CD4-positive, alpha-beta T cell treated with Interleukin-6 at 100 ng/mL for 8 hours (primary cell): ENCODE results near the gene PREX1.
"Not testable (repeated sequence)": the region's sequence is repeated elsewhere in the genome, so short reads cannot be mapped to it uniquely, and the experiment has no call there.

Source experiments
- DNase-seq: peaks from one replicate; pipeline ENCODE4 v3.0.0-alpha.2; 2020; ENCODE audit warnings: mixed read lengths, low spot score

PREX1 gene

DNA sequence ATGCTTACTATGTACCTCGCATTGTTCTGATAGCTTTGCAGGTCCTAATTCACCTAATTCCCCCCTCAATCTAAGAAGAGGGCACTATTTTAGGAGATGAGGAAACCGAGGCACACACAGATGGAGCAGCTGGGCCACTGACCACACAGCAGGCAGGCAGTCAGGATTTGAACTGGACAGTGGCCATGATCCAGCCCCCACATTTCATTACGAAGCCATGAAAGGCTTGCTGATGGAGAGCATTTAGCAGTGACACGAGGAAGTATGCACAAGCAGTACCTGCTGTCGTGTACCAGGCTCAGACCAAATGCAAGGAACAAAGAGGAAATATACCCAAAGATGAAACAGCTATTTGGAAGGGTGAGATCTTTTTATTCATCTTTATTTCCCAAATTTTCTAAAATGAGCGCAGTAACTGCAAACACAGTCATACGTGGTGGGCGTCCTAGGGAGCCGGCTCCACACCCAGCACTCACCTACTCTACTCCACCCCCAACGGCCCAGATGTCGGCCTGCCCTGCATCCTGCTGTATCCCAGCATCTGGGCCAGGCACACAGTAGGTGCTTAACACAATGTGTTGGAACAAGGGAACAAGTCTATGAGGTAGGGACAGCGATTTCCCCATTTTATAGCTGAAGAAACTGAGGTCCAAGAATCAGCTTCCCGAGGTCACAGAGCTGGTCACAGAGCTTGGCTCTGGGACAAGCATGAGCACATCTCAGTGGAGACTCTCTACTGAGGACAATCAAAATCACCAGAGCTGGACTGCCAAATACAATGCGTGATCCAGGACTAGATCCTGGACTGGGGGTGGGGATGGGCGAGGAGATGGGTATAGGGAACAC lies 15.0 kb downstream of the PREX1 start:
- DNase-seq = no peak

DNA sequence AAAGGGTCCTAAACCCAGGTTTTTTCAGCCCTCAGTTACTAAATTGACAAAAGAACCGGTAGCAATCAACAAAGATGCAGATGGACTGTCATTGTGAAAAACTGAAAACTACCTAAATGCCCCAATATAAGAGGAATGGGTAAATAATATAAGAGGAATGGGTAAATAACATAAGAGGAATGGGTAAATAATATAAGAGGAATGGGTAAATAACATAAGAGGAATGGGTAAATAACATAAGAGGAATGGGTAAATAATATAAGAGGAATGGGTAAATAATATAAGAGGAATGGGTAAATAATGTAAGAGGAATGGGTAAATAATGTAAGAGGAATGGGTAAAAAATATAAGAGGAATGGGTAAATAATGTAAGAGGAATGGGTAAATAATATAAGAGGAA lies 15.7 kb downstream of the PREX1 start:
- DNase-seq = not testable (repeated sequence)

GRCh38 chr20:48809673-48810072 lies 18.1 kb downstream of the PREX1 start:
- DNase-seq = no peak

DNA sequence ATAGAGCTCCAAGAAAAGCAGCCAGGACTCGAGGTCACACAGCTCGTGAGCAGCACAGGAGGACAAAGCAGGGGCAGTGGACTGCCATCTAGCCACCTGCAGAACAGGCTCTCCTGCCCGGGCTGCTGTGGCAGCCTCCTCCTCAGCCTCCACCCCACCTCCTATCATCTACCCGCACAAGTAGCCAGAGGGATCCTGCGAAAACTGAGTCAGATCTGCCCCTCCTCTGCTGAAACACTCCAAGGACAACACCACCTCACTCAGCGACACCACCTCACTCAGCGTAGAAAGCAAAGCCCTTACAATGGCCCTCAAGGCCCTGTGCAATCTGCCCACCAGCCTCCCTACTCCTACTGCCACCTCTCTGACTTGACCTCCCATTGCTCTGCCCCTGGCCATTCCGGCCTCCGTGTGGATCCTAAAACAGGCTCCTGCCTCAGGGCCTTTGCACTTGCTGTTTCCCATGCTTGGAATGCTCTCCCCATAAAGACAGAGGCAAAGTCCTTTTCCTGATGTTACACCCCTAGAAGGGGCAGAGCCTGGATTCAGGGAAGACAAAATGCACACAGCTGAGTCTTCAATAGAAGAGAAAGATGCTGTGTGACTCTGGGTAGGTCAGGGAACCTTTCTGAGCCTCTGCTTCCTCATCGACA lies 19.3 kb downstream of the PREX1 start:
- no peak for DNase-seq

GRCh38 chr20:48807586-48808381 lies 20.0 kb downstream of the PREX1 start:
- no peak for DNase-seq

GRCh38 chr20:48807051-48807450 lies 20.7 kb downstream of the PREX1 start:
- DNase-seq = no peak

- no peak for DNase-seq
Observed at GRCh38 chr20:48805716-48806115, 22.1 kb downstream of the PREX1 start.

- DNase-seq = no peak
Observed at GRCh38 chr20:48805286-48805685, 22.5 kb downstream of the PREX1 start.

GRCh38 chr20:48804300-48804980 lies 23.4 kb downstream of the PREX1 start:
- DNase-seq = no peak

- DNase-seq = no peak
Observed at GRCh38 chr20:48803176-48804053, 24.4 kb downstream of the PREX1 start.

DNA sequence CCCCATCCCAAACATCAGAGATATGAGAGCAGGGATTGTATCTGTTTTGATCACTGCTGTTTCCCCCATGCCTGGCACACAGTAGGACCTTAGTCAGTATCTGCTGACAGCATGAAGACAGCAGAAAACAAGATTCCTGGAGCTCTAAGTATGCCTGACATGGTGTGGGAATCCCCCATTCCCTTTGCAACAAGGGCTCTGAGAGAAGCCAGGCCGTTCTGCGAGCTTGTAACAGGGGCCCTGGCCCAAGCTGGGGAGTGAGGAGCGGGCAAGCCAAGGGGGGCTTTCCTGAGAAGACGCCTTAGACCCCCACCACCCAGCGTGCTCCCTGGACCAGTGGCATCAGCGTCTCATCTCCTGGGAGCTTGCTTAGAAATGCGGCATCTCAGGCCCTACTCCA lies 25.2 kb downstream of the PREX1 start:
- DNase-seq = no peak

GRCh38 chr20:48802216-48802615 lies 25.6 kb downstream of the PREX1 start:
- DNase-seq = no peak

DNA sequence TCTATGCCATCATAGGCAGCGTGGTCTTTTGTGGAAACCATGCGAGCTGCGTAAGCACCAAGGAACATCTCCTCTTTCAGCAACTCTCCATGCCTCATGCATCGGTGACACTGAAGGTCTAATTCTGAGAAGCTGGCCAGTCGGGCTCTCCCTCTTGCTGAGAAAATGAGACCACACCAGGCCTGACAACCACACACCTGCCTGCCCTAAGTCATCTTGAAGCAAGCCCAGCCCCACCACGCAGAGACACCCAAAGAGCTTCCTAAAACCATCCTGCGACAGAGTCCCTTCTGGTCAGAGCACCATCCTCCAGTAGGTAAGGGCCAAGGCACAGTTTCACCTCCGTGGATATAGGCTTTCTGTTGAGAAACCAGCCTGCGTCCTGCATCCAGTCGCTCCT lies 26.6 kb downstream of the PREX1 start:
- no peak for DNase-seq

- no peak for DNase-seq
Observed at GRCh38 chr20:48800177-48800576, 27.6 kb downstream of the PREX1 start.

- no peak for DNase-seq
Observed at GRCh38 chr20:48799328-48800105, 28.3 kb downstream of the PREX1 start.

DNA sequence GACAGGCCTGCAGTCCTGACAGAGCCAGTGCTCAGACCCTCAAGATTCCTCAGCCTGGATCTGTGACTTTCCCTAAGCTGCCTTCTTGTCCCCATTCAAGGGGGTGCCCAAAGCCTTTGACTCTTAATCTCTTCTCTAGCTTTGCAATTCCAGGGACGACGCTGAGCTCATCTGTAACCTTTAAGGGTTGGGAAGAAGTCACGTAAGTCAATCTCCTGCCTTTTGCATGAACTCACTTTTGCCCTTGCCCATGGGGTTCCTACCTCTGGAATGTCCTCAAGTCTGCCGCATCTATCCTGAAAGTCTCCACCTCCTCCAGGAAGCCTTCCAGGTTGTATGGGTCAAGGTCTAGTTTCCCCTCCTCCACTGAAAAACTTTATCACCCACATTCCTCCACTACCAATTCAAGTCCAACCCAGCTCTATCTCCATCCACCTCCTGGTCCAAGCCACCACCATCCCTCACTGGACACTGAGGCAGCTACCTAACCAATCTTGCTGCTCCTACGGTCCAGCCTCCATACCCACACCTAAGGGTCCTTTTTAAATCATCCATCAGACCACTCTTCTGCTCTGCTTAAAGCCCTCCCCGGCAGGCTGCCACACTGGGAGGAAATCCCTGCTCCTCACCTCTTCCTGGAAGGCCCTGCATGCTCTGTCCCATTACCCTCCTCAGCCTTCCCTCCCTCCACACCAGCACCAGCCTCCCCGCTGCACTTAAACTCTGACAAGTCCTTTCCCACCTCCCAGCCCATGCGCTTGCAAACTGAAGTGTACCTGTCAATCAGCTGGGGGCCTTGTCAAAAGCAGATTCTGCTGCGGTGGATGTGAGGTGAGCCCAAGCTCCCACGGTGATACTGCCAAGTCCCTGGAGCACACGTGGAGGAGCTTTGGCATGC lies 29.7 kb downstream of the PREX1 start:
- DNase-seq = no peak

- DNase-seq = no peak
Observed at GRCh38 chr20:48797275-48797825, 30.4 kb downstream of the PREX1 start.

DNA sequence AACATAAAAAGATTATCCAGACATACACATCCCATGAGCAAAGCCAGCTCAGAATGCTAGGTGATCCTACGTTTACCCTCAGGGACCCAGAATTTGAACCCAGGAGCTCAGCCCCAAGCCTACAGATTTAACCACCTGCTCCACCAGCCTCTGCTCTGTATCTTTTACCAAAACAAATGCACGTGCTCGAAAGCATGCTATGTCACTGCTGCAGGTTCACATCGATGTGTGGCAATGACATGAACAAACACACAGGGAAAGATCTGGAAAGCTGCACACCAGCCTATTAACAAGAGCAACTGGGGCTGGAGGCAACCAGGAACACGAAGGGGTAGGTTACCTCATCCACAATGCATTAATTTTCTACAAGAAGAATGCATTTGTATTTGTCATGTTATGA lies 32.1 kb downstream of the PREX1 start:
- DNase-seq = no peak
